T-helper 1 cell treated with Interleukin-12 subunit alpha and Interleukin-12 subunit beta and Interleukin-4 antibody, amounts not matched to agents 30 ng/mL and 1 ng/mL, for 36 hours (primary cell): ENCODE results near the gene NEGR1. TPM values are rescaled to one million over a fixed set of nuclear protein-coding genes. Genes with fewer than 3 reads are reported as not detected.

Experiments used
- intact Hi-C: fragments of 100-400 bp; cut with micrococcal nuclease; formaldehyde crosslinking; loops from one replicate; pipeline ENCODE4 v1.15.1; 2024
- total RNA-seq: library from RNA; stranded (reverse); gene quantifications from 2 replicates; pipeline ENCODE4 v1.2.3, GENCODE V29; 2022

Gene NEGR1
- total RNA-seq, 1 donor from 2014 or later: not detected

- intact Hi-C loops: no loop called here
Observed at GRCh38 chr1:72122099-72122880, 160.0 kb downstream of the NEGR1 start.

- intact Hi-C loops: no loop called here
Observed at GRCh38 chr1:72119491-72119890, 162.8 kb downstream of the NEGR1 start.

GRCh38 chr1:72117621-72118020, 164.7 kb downstream of the NEGR1 start:
- intact Hi-C loops: no loop called here

- intact Hi-C loops: no loop called here
Observed at GRCh38 chr1:72115290-72115689, 167.0 kb downstream of the NEGR1 start.

- intact Hi-C loops: no loop called here
Observed at GRCh38 chr1:72111662-72112061, 170.7 kb downstream of the NEGR1 start.

- intact Hi-C loops: no loop called here
Observed at GRCh38 chr1:72109916-72110315, 172.4 kb downstream of the NEGR1 start.

GRCh38 chr1:72105201-72105600, 177.1 kb downstream of the NEGR1 start:
- intact Hi-C loops: no loop called here

GRCh38 chr1:72101840-72102632, 180.3 kb downstream of the NEGR1 start:
- intact Hi-C loops: no loop called here

GRCh38 chr1:72100771-72101170, 181.6 kb downstream of the NEGR1 start:
- intact Hi-C loops: no loop called here

GRCh38 chr1:72097851-72098570, 184.3 kb downstream of the NEGR1 start:
- intact Hi-C loops: no loop called here

GRCh38 chr1:72094209-72094608, 188.1 kb downstream of the NEGR1 start:
- intact Hi-C loops: no loop called here

GRCh38 chr1:72086394-72086793, 195.9 kb downstream of the NEGR1 start:
- intact Hi-C loops: no loop called here

GRCh38 chr1:72075425-72075824, 206.9 kb downstream of the NEGR1 start:
- intact Hi-C loops: no loop called here

- intact Hi-C loops: no loop called here
Observed at GRCh38 chr1:72066431-72066830, 215.9 kb downstream of the NEGR1 start.

GRCh38 chr1:72064196-72065075, 217.9 kb downstream of the NEGR1 start:
- intact Hi-C loops: no loop called here

- intact Hi-C loops: no loop called here
Observed at GRCh38 chr1:72063364-72064044, 218.8 kb downstream of the NEGR1 start.

GRCh38 chr1:72062584-72062983, 219.8 kb downstream of the NEGR1 start:
- intact Hi-C loops: no loop called here

GRCh38 chr1:72060466-72061245, 221.7 kb downstream of the NEGR1 start:
- intact Hi-C loops: no loop called here

GRCh38 chr1:72056516-72056915, 225.8 kb downstream of the NEGR1 start:
- intact Hi-C loops: no loop called here

- intact Hi-C loops: no loop called here
Observed at GRCh38 chr1:72051538-72051937, 230.8 kb downstream of the NEGR1 start.
